SK-N-MC (cell line): ENCODE results near the gene CYP20A1.
"Not testable (repeated sequence)": the region's sequence is repeated elsewhere in the genome, so short reads cannot be mapped to it uniquely, and the experiment has no call there.

Experiments used
- DNase-seq: peaks from one replicate; pipeline ENCODE4 v3.0.0-alpha.2; 2011; ENCODE audit warnings: low read depth, low spot score
- H3K27ac ChIP-seq: fragments of 200-600 bp; sonication (generic); 2 replicates; pipeline ENCODE4 v1.5.1; 2016; ENCODE audit warnings: mixed run types
- H3K36me3 ChIP-seq: fragments of 200-600 bp; sonication (generic); 2 replicates; pipeline ENCODE4 v1.6.1; 2017; ENCODE audit warnings: antibody characterized with exemption, low read length, mixed read lengths; ENCODE audit not compliant: insufficient read depth
- H3K4me3 ChIP-seq: fragments of 200-600 bp; sonication (generic); 2 replicates; pipeline ENCODE4 v1.5.1; 2016
- H3K9ac ChIP-seq: fragments of 200-600 bp; sonication (generic); 2 replicates; pipeline ENCODE4 v1.8.0; 2017; ENCODE audit warnings: mixed run types, mixed read lengths; ENCODE audit not compliant: insufficient read length
- H3K9me3 ChIP-seq: fragments of 200-600 bp; sonication (generic); 2 replicates; pipeline ENCODE4 v1.6.1; 2017; ENCODE audit warnings: low read depth, mild to moderate bottlenecking, antibody characterized with exemption, low read length, moderate library complexity, mixed read lengths
- EZH2 ChIP-seq: fragments of 200-600 bp; sonication (generic); IDR thresholded peaks from one replicate; pipeline ENCODE4 v1.6.1; 2017; ENCODE audit warnings: antibody characterized with exemption
- FOXP2 ChIP-seq: optimal IDR thresholded peaks from 2 replicates; pipeline ENCODE3; 2011; ENCODE audit warnings: mild to moderate bottlenecking, moderate library complexity; ENCODE audit not compliant: insufficient read depth; ENCODE audit errors: extremely low read length, control extremely low read depth
- POLR2AphosphoS5 ChIP-seq: IDR thresholded peaks from 2 replicates; pipeline ENCODE4 v1.6.1; 2012; ENCODE audit warnings: mild to moderate bottlenecking, low read depth, low read length, borderline replicate concordance

The CYP20A1 gene, protein sequence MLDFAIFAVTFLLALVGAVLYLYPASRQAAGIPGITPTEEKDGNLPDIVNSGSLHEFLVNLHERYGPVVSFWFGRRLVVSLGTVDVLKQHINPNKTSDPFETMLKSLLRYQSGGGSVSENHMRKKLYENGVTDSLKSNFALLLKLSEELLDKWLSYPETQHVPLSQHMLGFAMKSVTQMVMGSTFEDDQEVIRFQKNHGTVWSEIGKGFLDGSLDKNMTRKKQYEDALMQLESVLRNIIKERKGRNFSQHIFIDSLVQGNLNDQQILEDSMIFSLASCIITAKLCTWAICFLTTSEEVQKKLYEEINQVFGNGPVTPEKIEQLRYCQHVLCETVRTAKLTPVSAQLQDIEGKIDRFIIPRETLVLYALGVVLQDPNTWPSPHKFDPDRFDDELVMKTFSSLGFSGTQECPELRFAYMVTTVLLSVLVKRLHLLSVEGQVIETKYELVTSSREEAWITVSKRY

DNA sequence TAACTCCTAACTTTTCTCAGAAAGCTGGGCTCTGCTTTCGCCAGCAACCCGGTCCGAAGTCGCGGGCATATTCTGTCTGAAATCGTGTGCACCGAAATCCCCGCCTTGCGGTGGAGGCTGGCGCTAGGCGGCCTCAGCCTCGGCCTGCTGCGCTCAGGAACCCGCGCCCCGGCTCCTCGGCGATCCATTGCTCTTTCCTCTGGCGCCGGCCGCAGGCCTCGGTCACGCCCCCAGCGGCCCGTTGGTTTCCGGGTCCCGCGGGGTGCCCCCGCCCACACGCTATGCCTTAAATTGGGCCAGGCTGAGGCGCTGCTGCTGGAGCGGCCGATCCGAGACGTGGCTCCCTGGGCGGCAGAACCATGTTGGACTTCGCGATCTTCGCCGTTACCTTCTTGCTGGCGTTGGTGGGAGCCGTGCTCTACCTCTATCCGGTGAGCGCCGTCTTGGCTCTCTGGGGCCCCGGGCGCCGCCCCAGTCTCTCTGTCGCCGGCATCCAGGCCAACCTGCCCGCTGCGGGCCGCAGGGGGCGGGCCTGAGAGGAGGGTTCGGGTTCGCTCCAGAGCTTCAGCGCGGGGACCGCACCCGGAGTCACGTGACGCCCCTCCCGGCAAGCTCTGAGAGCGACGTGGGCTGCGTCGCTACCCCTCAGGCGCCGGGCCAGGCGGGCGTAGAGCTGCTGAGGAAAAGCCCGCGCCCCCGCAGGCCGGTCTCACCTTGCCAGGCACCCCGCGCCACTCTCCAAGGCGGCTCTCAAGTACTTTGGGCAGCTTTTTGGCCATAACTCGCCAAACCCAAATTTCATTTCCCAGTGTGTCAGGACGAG is at the start of gene CYP20A1:
Gene CYP20A1, plus strand, starts transcription at position 315 of the 823 bp plus-strand sequence. Its CDS starts 45 bp downstream, at position 360.
- no peak for DNase-seq
- H3K27ac ChIP-seq, result peak within 1 kb of the TSS; percentile 100
- H3K9ac ChIP-seq, result peak within 1 kb of the TSS; percentile 89
- H3K4me3 ChIP-seq, result peak within 1 kb of the TSS; percentile 83
- no peaks in the 10 kb centered on the region for H3K9me3 ChIP-seq
- TF ChIP-seq POLR2AphosphoS5, result peak; percentile 92
- TF ChIP-seq EZH2, result no peak
- peak; percentile 20 for TF ChIP-seq FOXP2
- no peaks in the 10 kb centered on the region for H3K36me3 ChIP-seq

DNA sequence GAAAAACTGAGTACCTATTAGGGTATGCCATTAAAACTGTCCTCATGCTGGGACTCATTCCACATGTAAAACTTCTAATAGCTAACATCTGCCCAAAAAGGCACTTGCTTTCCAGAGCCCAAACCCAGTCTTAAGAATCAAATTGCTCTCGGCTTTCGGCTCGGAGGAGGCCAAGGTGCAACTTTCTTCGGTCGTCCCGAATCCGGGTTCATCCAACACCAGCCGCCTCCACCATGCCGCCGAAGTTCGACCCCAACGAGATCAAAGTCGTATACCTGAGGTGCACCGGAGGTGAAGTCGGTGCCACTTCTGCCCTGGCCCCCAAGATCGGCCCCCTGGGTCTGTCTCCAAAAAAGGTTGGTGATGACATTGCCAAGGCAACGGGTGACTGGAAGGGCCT is 48.3 kb upstream of the CYP20A1 start:
- H3K4me3 ChIP-seq, DNase-seq, H3K9me3 ChIP-seq, H3K27ac ChIP-seq, H3K36me3 ChIP-seq, H3K9ac ChIP-seq: not testable (repeated sequence)

DNA sequence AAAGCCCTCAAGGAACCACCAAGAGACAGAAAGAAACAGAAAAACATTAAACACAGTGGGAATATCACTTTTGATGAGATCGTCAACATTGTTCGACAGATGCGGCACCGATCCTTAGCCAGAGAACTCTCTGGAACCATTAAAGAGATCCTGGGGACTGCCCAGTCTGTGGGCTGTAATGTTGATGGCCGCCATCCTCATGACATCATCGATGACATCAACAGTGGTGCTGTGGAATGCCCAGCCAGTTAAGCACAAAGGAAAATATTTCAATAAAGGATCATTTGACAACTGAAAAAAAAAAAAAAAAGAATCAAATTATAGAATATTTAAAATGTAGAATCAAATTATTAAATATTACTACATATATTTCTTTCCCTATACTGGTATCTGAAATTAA is 47.8 kb upstream of the CYP20A1 start:
- H3K4me3 ChIP-seq, H3K9ac ChIP-seq, H3K36me3 ChIP-seq, H3K9me3 ChIP-seq, H3K27ac ChIP-seq, DNase-seq: not testable (repeated sequence)

DNA sequence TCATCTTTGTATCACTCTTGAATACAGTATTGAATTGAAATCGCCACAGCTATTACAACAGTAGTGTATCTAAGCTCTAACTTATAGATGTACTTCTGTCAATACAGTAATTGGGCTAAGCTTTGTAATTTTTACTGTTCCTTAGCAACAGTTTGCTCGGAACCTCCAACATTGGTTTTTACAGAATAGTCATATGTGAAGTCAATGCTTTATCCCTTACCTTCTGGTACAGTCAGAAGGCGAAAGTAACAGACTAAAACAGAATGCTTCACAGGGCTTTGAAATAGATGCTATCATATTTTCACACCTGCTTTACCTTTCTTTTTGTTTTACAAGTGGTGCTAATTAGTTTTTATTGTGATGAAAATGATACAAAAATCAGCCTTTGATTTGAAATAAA is 46.9 kb upstream of the CYP20A1 start:
- TF ChIP-seq FOXP2 (no peak), POLR2AphosphoS5 (no peak), EZH2 (no peak)
- Histone ChIP-seq H3K27ac (no peak overlapping the region), H3K36me3 (peaks cover 6% of the 10 kb centered on the region; the same call in 1 of the 2 replicates), H3K4me3 (no peak overlapping the region), H3K9ac (no peak overlapping the region), H3K9me3 (no peaks in the 10 kb centered on the region)
- DNase-seq, result no peak

DNA sequence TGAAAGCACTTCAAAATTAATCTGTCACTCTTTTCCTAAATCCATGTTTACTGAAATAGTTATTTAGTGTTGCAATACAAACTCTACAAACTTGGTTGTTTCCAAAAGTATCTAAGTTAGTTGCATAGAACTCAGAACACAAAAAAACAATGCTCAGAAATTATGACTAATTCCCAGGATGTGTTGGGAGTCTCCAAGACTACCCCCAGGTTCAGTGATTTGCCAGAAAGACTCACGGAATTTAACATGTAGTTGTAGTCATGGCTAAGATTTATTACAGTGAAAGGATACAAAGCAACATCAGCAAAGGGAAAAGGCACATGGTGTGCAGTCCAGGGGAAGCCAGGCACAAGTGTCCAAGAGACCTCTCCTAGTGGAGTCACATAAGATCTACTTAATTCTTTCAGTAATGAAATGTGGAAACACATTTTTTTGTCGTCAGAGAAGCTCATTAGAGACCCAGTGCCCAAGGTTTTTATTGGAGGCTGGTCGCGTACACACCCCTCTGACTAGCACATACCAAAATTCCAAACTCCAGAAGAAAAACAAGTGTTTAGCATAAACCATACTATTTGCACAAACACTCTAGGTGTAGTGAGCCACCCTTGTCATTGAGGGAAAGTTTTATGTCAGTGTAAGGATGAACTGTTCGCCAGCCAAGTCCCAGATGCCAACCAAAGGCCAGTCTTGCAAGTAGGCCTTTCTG is 43.3 kb upstream of the CYP20A1 start:
- no peak for DNase-seq
- Histone ChIP-seq H3K9ac (no peak overlapping the region), H3K4me3 (no peak overlapping the region), H3K36me3 (peaks cover 1% of the 10 kb centered on the region; the same call in 1 of the 2 replicates), H3K27ac (no peak overlapping the region), H3K9me3 (no peaks in the 10 kb centered on the region)
- TF ChIP-seq FOXP2, result no peak
- no peak for TF ChIP-seq POLR2AphosphoS5

DNA sequence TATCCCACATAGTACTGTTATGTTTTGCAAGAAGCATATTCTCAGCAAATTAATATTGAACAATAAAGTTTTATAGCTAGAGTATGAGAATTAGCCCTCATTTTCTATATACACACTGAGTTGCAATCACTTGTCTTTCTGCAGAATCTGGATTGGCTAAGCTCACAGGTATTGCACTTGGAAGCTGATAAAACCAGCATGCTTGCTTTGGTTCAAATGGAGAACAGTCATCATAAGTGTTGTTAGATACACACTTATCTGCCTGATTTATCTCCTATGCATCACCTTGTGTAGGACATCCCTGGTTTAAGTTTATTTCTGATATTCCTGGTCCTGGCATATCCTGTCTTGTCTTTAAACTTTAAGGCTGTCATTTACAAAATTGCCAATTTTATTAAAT is 38.0 kb upstream of the CYP20A1 start:
- H3K4me3 ChIP-seq, result no peak overlapping the region
- H3K36me3 ChIP-seq, result no peaks in the 10 kb centered on the region
- DNase-seq, result no peak
- TF ChIP-seq FOXP2, result no peak
- no peak for TF ChIP-seq POLR2AphosphoS5
- TF ChIP-seq EZH2, result no peak
- H3K9me3 ChIP-seq, result no peaks in the 10 kb centered on the region
- H3K9ac ChIP-seq, result no peak overlapping the region
- no peak overlapping the region for H3K27ac ChIP-seq

DNA sequence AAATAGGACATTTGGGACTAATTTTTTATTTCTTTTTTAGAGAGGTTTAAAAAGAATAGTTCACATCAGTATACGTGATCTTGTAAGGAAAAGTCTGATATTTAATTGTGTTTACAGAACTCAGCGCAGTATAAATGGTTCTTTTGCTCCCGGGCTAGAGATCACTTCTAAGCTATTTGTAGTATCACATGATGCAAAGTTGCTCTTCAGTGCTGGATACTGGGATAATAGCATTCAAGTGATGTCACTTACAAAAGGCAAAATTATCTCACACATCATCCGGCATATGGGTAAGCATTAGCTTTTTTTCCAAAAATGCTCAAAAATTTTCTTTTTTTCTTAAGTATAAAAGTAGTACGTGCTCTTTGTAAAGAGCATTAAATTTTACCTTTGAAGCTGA is 37.4 kb upstream of the CYP20A1 start:
- no peak for TF ChIP-seq POLR2AphosphoS5
- no peak for TF ChIP-seq EZH2
- no peak for TF ChIP-seq FOXP2
- DNase-seq, result no peak
- H3K27ac ChIP-seq, result no peak overlapping the region
- no peak overlapping the region for H3K9ac ChIP-seq
- no peaks in the 10 kb centered on the region for H3K9me3 ChIP-seq
- no peaks in the 10 kb centered on the region for H3K36me3 ChIP-seq
- H3K4me3 ChIP-seq, result no peak overlapping the region

DNA sequence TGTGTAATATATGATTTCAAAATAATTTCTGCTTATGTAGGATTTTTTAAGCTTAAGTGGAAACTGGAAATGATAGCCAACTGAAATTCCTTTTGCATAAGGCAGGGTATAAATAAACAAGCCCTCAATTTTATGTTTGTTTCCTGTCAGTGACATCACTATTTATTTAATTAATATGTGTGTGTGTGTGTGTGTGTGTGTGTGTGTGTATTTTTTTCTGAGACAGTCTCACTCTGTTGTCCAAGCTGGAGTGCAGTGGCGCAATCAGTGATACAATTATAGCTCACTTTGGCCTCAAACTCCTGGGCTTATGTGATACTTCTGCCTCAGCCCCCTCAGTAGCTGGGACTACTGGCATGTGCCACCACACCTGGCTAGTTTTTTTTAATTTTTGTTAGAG is 29.3 kb upstream of the CYP20A1 start:
- TF ChIP-seq EZH2 (no peak), FOXP2 (no peak), POLR2AphosphoS5 (no peak)
- H3K9me3 ChIP-seq, result no peaks in the 10 kb centered on the region
- no peak overlapping the region for H3K9ac ChIP-seq
- H3K4me3 ChIP-seq, result no peak overlapping the region
- DNase-seq, result no peak
- H3K36me3 ChIP-seq, result no peaks in the 10 kb centered on the region; the same call in 1 of the 2 replicates
- H3K27ac ChIP-seq, result no peak overlapping the region
